DMS153 treated with DMSO at 0.1 percent for 48 hours (cell line): ENCODE results near the gene HSPA1A.
"Not testable (repeated sequence)": the region's sequence is repeated elsewhere in the genome, so short reads cannot be mapped to it uniquely, and the experiment has no call there.

Source experiments
- DNase-seq: peaks from one replicate; lab custom pipeline; 2025; ENCODE audit not compliant: unreplicated experiment; lab: John Stamatoyannopoulos, UW

HSPA1A gene

DNA sequence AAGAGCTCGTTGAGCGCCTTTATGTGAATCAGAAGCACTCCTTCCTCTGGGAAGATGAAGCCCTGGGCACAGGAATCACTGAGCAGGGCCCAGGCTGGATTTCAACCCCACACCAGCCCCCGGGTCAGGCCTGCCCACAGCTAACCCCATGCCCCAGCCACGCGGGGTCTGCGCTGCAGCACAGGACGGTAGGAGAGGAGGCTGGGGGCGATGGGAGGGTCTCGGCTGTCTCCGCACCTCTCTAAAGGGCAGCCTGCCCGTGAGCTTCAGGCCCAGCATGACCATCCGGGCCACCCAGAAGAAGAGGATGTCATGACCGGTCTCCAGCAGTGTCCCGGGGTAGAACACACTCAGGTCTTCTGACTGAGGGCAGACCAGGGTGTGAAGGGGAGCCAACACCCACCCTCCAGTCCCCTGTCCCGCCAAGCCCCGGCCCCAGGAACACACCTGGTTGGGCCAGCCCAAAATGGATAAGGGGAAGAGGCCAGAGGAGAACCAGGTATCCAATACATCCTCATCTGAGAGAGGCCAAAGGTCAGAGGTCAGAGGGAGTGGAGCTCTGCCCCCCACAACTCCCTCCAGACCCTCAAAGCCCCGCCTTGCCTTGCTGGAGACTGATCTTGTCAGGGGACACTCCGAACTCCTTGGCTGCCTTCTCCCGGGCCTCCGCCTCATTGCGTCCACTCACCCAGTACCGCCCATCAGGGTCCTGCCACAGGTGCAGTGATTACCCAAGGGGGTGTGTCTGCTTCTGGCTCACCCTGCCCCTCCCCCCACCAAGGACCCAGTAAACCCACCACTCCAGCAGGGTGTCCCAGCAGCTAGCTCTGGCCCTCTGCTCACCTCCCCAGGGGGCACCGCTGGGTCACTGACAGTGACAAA is 33.9 kb upstream of the HSPA1A start:
- DNase-seq, result no peak

DNA sequence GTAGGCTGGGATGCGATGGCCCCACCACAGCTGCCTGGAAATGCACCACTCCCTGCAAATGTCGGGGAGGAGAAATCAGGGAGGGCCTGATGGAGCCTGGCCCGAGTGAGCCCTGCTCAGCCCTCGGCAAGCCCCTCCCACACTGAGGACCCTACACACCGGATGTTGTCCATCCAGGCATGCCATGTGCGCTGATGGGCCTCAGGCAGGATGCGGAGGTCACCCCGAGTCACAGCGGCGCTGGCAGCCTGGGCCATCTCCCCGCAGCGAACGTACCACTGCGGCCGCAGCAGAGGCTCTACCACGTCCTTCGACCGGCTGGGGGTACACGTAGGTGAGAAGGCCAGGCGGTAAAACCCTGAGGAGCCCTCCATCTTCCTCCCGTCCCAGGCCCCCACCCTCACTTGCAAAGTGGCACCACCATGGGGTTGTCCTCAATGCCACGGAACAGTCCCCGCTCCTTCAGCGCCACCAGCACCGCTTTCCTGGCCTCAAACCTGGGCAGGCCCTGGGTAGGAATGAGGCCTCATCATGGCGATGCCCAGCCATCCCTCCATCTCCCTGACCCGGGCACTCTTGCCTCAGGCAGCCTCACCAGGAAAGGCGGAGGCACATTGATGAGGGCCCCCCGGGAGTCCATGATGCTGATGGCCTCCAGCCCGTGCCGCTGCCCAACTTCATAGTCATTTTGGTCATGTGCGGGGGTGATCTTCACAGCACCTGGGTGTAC is 33.1 kb upstream of the HSPA1A start:
- no peak for DNase-seq

DNA sequence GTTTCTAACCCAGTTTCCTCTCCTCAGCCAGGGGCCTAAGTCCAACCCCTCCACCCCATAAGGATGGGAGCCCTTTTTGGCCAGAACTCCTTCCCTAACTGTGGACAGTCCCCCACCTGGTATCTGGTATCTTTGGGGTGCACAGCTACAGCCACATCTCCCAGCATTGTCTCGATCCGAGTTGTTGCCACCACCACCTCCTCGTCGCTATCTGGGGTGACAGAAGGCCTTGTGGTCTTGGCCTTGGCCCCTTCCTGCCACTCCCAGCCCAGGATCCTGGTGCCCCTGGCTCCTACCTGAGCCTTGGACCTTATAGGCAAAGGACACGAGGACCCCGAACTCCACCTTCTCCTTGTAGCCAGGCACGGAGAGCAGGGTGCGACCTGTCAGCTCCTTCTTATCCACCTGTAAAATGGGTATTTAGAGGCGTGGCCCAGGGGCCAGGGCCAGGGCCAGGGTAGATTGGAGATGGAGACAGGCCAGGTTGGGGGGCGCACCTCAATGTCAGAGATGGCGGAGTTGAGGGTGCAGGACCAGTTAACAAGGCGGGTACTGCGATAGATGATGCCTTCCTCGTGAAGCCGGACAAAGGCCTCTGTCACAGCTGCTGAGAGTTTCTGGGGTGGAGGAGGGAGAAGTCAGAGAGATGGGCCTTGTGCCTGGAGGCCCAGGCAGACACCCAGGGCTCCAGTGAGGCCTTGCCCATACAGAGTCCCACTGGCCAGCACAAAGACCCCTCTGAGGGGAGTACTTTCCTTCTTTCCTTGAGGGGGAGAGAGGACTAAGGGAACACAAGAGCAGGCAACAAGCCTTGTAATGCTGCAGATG is 31.0 kb upstream of the HSPA1A start:
- no peak for DNase-seq

DNA sequence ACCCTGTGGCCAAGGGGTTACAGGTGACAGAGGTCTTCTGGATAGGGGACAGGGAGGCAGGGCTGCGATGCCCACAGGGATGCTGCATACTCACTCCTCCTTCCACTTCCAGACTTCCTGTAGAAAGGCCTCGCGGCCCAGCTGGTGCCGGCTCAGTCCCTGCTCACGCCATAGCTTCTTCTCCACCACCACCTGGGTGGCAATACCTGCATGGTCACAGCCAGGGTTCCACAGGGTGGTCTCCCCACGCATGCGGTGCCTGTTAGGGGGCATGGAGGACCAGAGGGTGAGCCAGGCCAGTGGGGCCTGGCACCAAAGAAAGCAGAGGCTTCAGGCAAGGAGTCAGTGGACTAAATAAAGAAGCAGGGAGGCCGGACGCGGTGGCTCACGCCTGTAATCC is 29.9 kb upstream of the HSPA1A start:
- DNase-seq, result no peak

DNA sequence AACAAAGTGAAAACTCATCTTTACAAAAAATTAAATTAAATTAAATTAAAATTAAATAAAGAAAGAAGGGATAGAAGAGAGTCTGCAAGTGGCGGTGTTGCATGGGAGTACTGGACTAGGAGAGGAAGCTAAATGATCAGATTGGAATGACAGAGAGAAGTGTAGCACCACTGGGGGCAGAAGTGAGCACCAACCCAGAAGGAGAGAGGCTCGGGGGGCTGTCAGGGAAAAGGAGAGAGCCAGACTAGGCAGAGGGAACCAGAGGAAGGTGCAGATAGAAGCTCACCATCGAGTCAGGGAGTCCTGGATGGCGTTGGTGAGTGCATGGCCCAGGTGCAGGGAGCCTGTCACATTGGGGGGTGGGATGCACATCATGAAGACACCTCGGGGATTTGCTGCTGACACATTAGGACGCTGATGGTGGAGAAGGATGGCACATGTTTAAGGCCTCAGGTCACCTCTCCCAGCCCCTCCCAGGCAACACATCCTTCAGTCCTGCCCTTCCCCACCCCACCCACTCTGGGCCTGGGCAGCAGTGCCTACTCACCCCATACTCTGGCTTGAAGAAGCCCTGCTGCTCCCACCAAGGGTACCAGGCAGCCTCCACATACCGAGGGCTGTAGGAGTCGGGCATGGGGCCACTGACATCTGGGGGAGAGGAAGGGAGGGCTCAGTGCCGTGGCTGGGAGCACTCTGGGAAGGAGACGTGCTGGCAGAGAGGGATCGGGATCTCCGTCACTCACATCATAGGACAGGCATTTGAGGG is 23.8 kb upstream of the HSPA1A start:
- peak; percentile 14 for DNase-seq

DNA sequence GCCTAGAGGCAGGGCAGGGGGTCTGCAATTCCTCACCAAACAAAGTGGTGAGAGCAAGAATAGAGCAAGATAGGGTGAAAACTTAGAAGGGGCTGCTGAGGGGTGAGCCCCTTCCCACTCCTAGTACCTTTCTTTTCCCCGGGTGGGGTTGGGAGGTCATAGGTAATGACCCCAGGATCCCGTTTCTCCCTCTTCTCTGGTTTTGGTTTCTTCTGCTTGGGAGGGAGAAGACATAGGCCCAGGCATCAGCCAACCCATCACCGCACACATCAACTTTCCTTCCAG is 23.3 kb upstream of the HSPA1A start:
- no peak for DNase-seq

DNA sequence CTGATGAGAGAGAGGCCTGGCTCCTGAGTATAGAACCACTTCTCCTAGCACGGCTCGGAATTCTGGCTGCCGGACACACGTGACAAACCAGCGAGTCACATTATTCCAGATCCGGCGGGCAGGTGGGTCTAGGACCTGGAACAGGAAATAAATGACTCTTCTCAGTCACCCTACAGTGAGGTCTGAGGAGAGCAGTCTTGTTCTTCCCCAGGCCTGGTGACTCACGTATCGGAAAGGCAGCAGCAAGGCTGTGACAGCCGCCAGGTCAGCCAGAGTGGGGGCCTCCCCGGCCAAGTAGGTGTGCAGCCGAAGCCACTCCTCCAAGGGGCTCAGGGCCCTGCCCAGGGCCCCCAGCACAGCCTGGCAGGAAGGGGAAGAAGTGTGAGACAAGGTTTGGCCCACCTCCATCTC is 22.6 kb upstream of the HSPA1A start:
- DNase-seq, result no peak

DNA sequence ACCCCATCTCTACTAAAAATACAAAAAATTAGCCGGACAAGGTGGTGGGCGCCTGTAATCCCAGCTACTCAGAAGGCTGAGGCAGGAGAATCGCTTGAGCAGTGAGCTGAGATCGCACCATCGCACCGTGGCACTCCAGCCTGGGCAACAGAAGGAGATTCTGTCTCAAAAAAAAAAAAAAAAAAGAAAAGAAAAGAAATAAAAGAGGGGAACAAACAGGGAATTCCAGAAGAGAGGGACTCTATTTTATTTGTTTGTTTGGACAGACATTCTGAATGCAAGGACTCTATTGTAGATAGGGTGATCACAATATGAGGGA is 21.5 kb upstream of the HSPA1A start:
- not testable (repeated sequence) for DNase-seq

DNA sequence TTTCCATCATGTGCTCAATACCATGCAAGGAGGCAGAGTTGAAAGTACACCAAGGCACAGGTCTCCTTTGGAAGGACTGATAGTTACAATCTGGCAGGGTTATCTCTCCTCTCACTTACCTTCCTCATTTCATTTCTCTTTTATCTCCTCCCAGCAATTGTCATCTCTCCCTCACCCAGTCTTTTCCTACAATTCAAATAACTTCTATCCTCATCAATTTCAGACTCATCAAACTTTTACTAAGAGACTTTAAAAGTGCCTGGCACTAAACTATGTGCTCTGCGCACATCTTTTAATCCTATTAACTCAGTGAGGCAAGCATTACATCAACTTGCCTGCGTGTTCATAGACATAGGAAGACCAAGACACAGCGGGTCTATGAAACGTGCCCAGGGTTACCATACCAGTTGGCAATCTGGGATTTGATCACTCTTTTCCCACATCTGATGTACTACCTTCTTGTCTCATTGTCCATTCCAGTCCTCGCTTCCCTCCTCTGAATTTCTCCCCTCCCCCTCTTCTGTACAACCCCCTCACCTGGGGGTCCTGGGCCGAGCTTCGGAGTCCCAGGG is 21.0 kb upstream of the HSPA1A start:
- no peak for DNase-seq

DNA sequence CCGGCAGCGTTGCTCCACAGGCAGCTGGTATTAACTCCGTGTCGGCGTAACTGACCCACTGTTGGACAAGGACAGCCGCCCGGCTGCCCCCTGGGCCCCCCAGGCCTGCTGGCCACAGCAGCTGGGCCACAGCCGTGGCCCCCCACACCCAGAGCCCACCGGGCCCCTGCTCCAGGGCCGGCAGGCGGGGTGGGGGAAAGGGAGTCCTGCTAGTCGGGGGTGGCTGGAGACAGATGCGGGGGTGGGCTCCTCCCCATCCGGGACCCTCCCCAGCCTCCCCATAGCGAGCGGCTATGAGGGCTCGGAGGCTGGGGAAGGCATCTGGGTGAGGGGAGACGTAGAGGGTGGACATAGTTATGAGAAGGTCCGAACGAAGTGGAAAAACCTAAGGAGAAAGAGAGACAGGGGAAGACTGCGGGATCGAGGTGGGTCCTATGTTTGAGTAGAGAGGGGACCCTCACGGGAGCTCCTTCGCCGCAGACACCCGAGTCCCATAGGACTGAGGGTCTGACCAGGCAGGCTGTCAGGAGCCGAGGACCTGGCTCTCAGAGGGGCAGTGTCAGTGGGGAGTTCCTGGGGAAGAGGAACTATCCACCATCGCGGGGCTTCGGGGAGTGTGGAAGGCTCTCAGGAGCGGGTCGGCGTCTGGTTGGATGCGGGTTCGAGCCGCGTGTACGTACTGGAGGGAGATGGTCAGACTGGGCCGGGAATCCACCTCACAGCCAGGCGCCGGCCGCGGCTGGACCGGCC is 20.3 kb upstream of the HSPA1A start:
- no peak for DNase-seq

DNA sequence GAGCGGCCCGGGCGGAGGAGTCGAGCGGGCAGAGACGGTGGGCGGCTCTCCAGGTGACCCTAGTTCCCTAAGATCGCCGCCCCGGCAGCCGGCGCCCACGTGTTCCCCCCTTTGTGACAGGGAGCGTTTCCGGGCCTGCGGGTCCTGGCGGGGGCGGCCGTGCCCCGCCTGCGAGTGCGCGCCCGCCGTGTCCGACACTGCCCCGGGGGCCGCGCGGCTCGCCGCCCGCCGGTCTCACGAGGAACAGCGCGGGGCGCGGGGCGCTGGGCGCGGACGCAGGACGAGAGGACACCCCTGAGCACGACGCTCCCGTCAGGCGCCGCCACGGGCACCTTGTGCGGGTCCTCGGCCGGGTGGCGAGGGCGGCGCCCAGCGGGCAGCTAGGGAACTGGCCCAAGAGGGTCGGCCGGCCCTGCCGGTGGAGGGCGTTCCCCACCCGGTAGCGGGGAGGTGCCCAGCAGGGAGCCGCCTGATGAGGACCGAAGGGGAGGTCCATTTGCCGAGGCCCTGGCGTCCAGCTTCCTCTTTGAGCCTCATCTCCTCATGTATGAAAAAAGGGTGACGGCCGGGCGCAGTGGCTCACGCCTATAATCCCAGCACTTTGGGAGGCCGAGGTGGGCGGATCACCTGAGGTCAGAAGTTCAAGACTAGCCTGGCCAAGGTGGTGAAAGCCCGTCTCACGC is 19.6 kb upstream of the HSPA1A start, which contains the start of gene VARS1:
Gene VARS1, minus strand, starts transcription at position 137 of the 683 bp plus-strand sequence. CDS start 535 bp downstream, outside the sequence.
- peak; percentile 86 for DNase-seq

DNA sequence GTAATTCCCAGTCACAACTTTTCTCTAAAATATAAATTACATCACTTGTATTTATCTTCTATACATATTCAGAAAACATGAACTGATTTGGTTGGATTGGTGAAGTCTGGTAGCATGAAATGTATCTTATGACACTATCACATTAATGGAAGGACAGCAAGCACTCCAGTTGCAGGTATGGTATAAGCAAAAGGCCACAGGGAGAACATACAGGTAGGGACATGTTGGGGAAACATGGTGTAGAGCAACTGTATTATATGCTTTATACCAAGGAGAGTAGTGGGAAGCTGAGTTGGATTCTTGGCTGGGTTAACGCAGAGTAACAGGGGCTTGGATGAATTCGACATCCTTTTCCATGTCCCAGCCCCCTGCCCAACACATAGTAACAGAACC is 18.4 kb upstream of the HSPA1A start:
- DNase-seq, result no peak

DNA sequence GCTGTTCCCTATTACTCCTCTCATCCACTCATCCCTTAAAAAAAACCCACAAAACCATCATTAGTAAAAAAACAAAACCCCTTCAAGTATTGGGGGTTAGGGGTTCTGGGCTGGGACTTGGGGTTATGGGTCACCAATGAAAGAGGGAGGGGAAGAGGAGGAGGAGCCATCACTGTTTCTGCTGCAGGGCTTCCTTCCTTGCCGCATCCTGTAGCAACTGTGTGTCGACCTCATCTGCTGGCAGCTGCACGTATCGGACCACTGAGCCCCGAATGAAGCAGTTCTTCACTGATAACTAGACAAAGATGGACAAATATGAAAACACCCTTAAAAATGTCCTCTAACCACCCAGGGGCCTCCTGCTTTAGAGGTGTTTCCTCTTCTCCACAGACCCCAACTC is 17.8 kb upstream of the HSPA1A start:
- DNase-seq, result no peak

DNA sequence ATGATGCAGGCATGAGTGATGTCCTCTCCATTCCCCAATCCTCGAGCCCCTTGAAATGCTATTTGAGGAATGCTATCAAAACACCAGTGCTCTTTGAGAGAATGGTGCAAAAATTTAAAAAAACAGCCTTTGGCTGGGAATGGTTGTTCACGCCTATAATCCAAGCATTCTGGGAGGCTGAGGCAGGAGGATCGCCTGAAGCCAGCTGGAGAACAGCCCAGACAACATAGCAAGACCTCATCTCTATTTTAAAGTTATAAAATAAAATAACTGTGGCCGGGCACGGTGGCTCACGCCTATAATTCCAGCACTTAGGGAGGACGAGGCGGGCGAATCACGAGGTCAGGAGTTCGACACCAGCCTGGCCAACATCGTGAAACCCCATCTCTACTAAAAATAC is 15.6 kb upstream of the HSPA1A start:
- DNase-seq, result no peak

DNA sequence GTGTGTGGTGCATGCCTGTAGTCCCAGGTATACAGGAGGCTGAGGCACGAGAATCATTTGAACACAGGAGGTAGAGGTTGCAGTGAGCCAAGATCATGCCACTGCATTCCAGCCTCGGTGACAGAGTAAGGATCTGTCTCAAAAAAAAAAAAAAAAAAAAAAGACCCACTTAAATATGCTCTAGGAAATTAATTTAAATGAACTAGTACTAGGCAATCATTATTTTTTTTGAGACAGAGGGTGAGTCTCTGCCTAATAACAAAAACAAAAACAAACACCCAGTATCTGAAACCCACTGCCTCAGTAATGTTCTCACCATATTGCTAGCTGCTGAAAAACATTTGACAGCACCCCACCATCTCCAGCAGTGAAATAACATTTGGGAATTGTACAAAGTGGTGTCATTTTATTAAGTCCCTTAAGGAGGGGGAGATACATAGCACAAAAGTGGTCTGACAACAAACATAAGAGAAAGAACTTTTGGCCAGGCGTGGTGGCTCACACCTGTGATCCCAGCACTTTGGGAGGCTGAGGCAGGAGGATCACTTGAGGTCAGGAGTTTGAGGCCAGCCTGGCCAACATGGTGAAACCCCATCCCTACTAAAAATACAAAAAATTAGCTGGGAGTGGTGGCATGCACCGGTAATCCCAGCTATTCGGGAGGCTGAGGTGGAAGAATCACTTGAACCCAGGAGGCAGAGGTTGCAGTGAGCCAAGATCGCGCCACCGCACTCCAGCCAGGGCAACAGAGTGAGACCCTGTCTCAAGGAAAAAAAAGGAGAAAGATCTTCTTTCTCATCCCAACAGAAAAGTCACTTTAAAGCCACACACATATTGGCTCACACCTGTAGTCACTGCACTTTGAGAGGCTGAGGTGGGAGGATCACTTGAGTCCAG is 14.1 kb upstream of the HSPA1A start:
- DNase-seq, result not testable (repeated sequence)

DNA sequence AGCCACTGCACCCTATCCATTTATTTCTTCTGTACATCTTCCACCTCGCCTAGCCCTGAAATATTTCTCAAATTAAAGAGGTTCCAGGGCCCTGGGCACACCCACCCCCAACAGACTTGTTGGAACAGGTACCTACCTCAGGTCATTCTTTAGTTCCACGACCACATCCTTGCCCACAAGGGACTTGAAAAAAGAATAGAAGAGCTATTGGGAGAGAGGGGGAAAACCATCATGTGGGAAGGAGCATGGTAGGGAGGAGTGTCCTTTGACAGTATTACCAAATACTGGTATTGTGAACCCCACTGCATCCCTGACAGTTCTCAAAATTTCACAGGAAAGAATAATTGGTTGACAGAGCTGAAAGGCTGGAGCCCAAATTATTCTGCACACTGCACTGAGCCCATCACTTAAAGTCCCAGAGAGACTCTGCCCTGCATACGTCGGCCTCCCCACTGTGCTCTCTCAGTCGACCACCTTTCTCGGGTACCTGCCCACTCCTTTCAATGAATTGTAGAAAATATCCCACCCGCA is 9.3 kb upstream of the HSPA1A start:
- no peak for DNase-seq

DNA sequence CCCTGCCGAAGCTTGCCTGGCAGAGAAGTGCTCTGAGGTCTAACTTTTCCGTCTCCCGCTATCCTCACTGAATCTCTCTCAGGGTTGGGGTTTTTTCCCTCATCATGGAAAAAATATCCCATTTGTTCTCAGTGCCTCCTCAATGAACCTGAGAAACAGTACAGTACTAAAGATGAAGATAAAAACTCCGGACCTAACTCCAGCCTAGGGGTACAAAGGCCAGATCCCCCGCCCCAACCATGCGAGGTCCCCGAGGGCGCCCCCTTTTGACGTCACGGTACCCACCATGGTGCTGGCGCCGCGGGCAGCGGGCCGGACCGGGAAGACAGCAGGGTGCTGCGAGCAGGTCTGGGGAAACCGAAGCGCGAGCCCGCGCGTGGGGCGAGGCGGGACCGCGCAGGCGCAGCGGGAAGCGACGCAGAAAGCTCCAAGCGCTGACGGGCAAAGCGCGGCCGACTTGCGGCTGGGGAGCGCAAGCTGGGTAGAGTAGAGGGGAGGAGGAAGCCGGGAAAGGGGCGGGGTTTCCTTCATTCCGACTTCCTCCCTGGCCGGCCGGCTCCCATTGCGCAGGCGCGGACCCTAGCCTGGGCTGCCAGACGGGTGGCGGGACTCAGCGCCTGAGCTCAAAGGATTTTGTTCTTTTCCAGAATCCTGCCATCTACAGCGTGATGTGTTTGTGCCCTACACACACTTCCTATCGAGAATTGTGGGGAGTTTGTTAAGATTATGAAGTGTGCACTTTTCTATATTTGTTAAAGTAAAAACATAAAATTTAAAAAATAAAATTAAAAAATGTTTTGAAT is 8.7 kb upstream of the HSPA1A start, which contains the start of gene LSM2:
Gene LSM2, minus strand, starts transcription at position 497 of the 803 bp plus-strand sequence. Its CDS starts 209 bp downstream, at position 288.
- peak; percentile 93 for DNase-seq
